ACC112 (cell line): ENCODE data around the gene TMEM182.

Source experiments
- H2AFZ ChIP-seq: fragments of 200-600 bp; sonication (generic); one replicate; pipeline ENCODE4 v1.6.0; 2017; ENCODE audit warnings: antibody characterized with exemption, low read length; ENCODE audit not compliant: unreplicated experiment
- H3K27ac ChIP-seq: fragments of 200-600 bp; sonication (generic); 2 replicates; pipeline ENCODE4 v1.5.1; 2014; ENCODE audit warnings: low read depth, mild to moderate bottlenecking, antibody characterized with exemption, low read length, moderate library complexity
- H3K27me3 ChIP-seq: fragments of 200-600 bp; sonication (generic); 2 replicates; pipeline ENCODE4 v1.6.1; 2014; ENCODE audit warnings: mild to moderate bottlenecking, antibody characterized with exemption, low read length, moderate library complexity, mixed read lengths; ENCODE audit not compliant: insufficient read depth
- H3K36me3 ChIP-seq: fragments of 200-600 bp; sonication (generic); 2 replicates; pipeline ENCODE4 v1.6.1; 2016; ENCODE audit warnings: mild to moderate bottlenecking, antibody characterized with exemption, low read length, moderate library complexity, mixed read lengths; ENCODE audit not compliant: insufficient read depth
- H3K4me1 ChIP-seq: fragments of 200-600 bp; sonication (generic); one replicate; pipeline ENCODE4 v1.6.1; 2016; ENCODE audit warnings: low read length, mixed read lengths; ENCODE audit not compliant: insufficient read depth, unreplicated experiment, control insufficient read depth
- H3K4me3 ChIP-seq: fragments of 200-600 bp; sonication (generic); 2 replicates; pipeline ENCODE4 v1.5.1; 2014; ENCODE audit warnings: mild to moderate bottlenecking, low read depth, low read length
- H3K79me2 ChIP-seq: fragments of 200-600 bp; sonication (generic); one replicate; pipeline ENCODE4 v1.6.0; 2016; ENCODE audit warnings: low read length; ENCODE audit not compliant: control insufficient read depth, unreplicated experiment, insufficient read depth

Gene TMEM182

GRCh38 chr2:102788216-102788884, 26.5 kb downstream of the TMEM182 start:
- H3K4me1 ChIP-seq: no peaks in the 10 kb centered on the region
- H3K4me3 ChIP-seq: no peak overlapping the region
- H3K27me3 ChIP-seq: no peaks in the 10 kb centered on the region
- no peaks in the 10 kb centered on the region for H3K36me3 ChIP-seq
- no peak overlapping the region for H2AFZ ChIP-seq
- H3K27ac ChIP-seq: no peak overlapping the region
- H3K79me2 ChIP-seq: no peaks in the 10 kb centered on the region

DNA sequence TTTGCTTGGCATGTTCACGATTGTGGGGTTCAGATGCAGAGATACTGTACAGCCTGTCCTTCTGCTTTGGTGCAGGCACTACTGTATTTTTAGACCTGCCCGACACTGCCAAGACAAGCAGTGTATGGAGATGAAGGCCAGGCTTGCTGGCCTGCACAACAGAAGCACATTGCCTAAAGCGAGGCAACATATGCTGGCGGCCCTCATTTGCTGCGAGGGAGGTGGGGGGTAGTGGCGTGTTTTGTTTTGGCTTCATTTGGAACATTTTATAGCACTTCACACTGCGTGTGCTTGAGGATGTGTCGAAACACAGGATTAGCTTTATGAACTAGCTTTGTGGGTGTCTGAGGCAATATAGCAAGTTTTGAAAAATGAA, 27.0 kb downstream of the TMEM182 start:
- Histone ChIP-seq H2AFZ (no peak overlapping the region), H3K4me3 (no peak overlapping the region), H3K79me2 (no peaks in the 10 kb centered on the region), H3K36me3 (no peaks in the 10 kb centered on the region), H3K27ac (no peak overlapping the region), H3K27me3 (no peaks in the 10 kb centered on the region), H3K4me1 (no peaks in the 10 kb centered on the region)

DNA sequence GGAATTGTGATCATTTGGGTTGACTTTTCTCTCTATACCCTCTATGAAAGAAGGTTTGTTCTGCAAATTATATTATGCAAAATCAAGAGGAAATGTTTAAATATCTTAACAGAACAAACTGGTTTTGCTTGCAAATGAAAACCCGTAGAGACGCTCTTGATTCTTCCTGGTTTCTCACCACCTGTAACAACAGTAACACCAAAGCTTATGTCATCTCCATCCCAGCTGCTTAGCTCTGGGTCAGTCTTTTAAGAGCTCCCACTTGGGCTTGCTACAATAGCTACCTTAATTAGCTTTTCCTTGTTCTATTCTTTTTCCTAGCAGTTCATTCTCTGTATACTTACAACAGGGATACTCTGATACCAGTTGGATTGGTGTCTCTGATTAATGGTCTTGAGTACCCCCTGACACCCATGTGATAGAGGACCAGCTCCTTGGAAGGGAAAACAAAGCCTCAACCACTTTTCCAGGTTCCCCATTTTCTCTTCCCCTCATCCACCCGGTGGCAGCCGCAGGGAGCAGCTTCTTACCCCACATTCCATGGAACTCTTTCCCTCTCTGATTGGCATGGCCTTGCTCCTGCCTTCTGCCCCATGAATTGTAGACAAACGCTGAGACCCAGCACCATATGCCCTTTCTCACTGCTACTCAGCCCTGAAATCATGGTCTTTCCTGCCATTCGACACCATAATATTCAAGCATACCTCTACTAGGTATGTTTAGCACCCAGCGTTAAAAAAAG, 27.7 kb downstream of the TMEM182 start:
- no peaks in the 10 kb centered on the region for H3K36me3 ChIP-seq
- no peaks in the 10 kb centered on the region for H3K4me1 ChIP-seq
- H3K27ac ChIP-seq: no peak overlapping the region
- H3K79me2 ChIP-seq: no peaks in the 10 kb centered on the region
- H3K27me3 ChIP-seq: no peaks in the 10 kb centered on the region
- H3K4me3 ChIP-seq: no peak overlapping the region
- H2AFZ ChIP-seq: no peak overlapping the region

DNA sequence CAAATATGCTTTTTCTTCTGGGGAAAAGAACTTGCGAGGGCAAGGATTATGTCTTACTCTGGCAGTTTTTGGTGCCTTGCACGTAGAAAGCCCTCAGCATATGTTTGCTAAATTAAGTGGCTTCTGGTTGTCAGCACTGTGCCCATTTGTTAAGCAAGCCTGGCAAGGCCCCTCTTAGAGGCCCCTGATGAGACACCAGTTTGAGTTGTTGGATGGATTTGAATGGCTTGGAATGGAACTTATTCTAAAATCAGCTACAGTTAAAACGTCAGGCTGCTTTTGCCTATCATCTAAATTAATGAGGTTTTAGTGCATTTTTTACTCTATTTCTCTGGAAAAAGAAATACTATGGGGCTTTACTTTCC, 28.2 kb downstream of the TMEM182 start:
- H3K4me1 ChIP-seq: no peaks in the 10 kb centered on the region
- H3K27ac ChIP-seq: no peak overlapping the region
- H3K36me3 ChIP-seq: no peaks in the 10 kb centered on the region
- H2AFZ ChIP-seq: no peak overlapping the region
- no peaks in the 10 kb centered on the region for H3K79me2 ChIP-seq
- no peaks in the 10 kb centered on the region for H3K27me3 ChIP-seq
- H3K4me3 ChIP-seq: no peak overlapping the region

DNA sequence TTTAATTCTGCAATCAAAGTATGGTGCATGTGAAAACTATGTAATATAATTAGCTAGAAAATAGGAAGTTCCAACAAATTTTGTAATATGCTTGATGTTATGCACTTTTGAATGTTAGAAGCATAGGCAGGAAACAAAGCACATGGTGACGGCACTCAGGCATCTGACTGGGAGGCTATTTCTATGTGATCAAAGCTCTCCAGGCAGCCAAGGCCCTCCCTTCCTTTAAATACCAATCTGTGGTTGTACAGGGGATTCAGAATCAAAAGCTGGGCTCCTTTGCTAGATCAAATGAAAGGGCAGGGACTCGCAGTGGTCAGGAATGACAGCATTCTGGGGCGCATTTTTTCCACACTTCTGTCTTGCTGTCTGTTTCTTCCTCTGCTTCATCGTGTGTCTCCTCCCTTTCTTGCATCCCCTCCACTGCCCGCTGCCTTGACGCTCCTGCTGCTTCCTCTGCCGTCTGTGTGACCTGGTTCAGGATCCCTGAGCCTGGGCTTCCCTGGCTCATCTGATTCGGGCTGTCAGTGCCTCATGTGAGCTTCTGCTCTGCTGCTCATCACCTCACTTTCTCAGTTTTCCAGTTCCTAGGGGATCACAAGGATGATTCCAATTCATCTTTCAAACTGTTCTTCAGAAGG, 30.9 kb downstream of the TMEM182 start:
- no peak overlapping the region for H3K27ac ChIP-seq
- no peak overlapping the region for H2AFZ ChIP-seq
- no peak overlapping the region for H3K4me3 ChIP-seq
- H3K27me3 ChIP-seq: no peaks in the 10 kb centered on the region
- H3K36me3 ChIP-seq: no peaks in the 10 kb centered on the region
- H3K4me1 ChIP-seq: no peaks in the 10 kb centered on the region
- H3K79me2 ChIP-seq: no peaks in the 10 kb centered on the region

- Histone ChIP-seq H3K27me3 (no peaks in the 10 kb centered on the region), H3K79me2 (no peaks in the 10 kb centered on the region), H3K4me3 (no peak overlapping the region), H3K27ac (no peak overlapping the region), H3K4me1 (no peaks in the 10 kb centered on the region), H2AFZ (no peak overlapping the region), H3K36me3 (peaks cover 9% of the 10 kb centered on the region)
Observed at GRCh38 chr2:102795641-102796040, 33.8 kb downstream of the TMEM182 start.

- Histone ChIP-seq H3K27me3 (no peaks in the 10 kb centered on the region), H3K4me3 (no peak overlapping the region), H3K4me1 (no peaks in the 10 kb centered on the region), H2AFZ (no peak overlapping the region), H3K36me3 (peaks cover 12% of the 10 kb centered on the region), H3K27ac (no peak overlapping the region), H3K79me2 (no peaks in the 10 kb centered on the region)
Observed at GRCh38 chr2:102796337-102796736, 34.5 kb downstream of the TMEM182 start.

GRCh38 chr2:102797486-102797885, 35.7 kb downstream of the TMEM182 start:
- H2AFZ ChIP-seq: no peak overlapping the region
- no peaks in the 10 kb centered on the region for H3K4me1 ChIP-seq
- no peak overlapping the region for H3K4me3 ChIP-seq
- H3K36me3 ChIP-seq: peaks cover 12% of the 10 kb centered on the region
- H3K27ac ChIP-seq: no peak overlapping the region
- no peaks in the 10 kb centered on the region for H3K27me3 ChIP-seq
- H3K79me2 ChIP-seq: no peaks in the 10 kb centered on the region

GRCh38 chr2:102798181-102798580, 36.4 kb downstream of the TMEM182 start:
- H3K27ac ChIP-seq: no peak overlapping the region
- H3K79me2 ChIP-seq: no peaks in the 10 kb centered on the region

GRCh38 chr2:102801098-102801718, 39.4 kb downstream of the TMEM182 start:
- Histone ChIP-seq H3K4me1 (no peaks in the 10 kb centered on the region), H3K79me2 (no peaks in the 10 kb centered on the region), H3K4me3 (no peak overlapping the region), H3K36me3 (peaks cover 12% of the 10 kb centered on the region), H3K27ac (no peak overlapping the region), H3K27me3 (no peaks in the 10 kb centered on the region), H2AFZ (no peak overlapping the region)

More at GRCh38 chr2:102798181-102798580, 36.4 kb downstream of the TMEM182 start:
- Histone ChIP-seq H3K36me3 (peaks cover 12% of the 10 kb centered on the region), H2AFZ (no peak overlapping the region), H3K4me3 (no peak overlapping the region), H3K27me3 (no peaks in the 10 kb centered on the region), H3K4me1 (no peaks in the 10 kb centered on the region)
